ENCODE results near the gene SERTAD3. TPM values are rescaled to one million over a fixed set of nuclear protein-coding genes. Genes with fewer than 3 reads are reported as not detected.

SERTAD3 gene
- total and polyA plus RNA-seq, 2 experiments from 2014 or later: 37.9 to 41.2 TPM

- no peak for TF ChIP-seq EZH2phosphoT487 (IDR thresholded peaks at IDR 0.05; ENCODE audit: insufficient read depth, low read depth)
- TF ChIP-seq EZH2 (IDR thresholded peaks at IDR 0.05; ENCODE audit: insufficient read depth, poor library complexity, severe bottlenecking): no peak
- no peak overlapping the region for H3K4me3 ChIP-seq
- H3F3A ChIP-seq (ENCODE audit: insufficient read depth): peaks cover 18% of the 10 kb centered on the region
- H3K9me3 ChIP-seq (ENCODE audit: low read depth): no peaks in the 10 kb centered on the region
- in situ Hi-C loops (cut with MboI): no loop called here
- no peaks in the 10 kb centered on the region for H3K27me3 ChIP-seq (replicated peaks; ENCODE audit: insufficient read depth)
- H3K4me2 ChIP-seq (ENCODE audit: unreplicated experiment): no peak overlapping the region
- WGBS, 2 experiments (ENCODE audit: low coverage in 1 of 2, low lambda C conversion rate in 2 of 2, missing lambda C conversion rate in 2 of 2): 99% methylated on average over 5 of the region's 5 CpGs
- H3K36me3 ChIP-seq (ENCODE audit: low read depth): peaks cover 9% of the 10 kb centered on the region; the same call in 1 of the 2 replicates
- no peaks in the 10 kb centered on the region for H4K20me1 ChIP-seq (ENCODE audit: insufficient read depth)
- peaks cover 33% of the 10 kb centered on the region for H3K79me2 ChIP-seq (ENCODE audit: insufficient read depth)
- no peak overlapping the region for H3K27ac ChIP-seq
- no peak overlapping the region for H2AFZ ChIP-seq
- H3K4me1 ChIP-seq (ENCODE audit: insufficient read depth): peaks cover 26% of the 10 kb centered on the region
- no peaks in the 10 kb centered on the region for H3K9me2 ChIP-seq (ENCODE audit: insufficient read depth)
- no peak for DNase-seq
- no peak overlapping the region for H3K9ac ChIP-seq
Observed at GRCh38 chr19:40419780-40420179, 24.4 kb downstream of the SERTAD3 start.

DNA sequence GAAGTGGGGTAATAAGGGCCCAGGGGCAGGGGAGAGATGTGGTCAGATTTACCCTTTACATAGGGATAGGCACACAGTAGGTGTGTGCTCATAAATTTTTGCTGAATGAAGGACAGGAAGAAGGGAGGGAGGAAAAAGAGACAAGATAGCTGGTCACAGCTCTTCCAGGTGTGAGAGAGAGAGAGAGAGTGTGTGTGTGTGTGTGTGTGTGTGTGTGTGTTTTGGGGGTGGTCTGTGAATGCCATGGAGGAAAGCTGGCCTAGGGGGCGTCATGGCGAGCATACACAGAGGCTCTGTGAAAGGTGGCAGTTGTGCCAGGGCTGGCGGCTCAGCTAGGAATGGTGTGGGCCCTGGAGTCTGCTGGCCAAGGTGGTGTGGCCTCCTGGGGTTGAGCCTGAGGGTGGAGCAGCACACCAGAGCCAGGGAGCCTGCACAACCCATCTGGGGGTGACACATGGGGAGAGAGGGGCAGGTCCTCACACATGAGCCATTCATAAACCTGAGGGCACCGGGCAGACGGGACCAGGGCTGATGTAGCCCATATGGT is 25.0 kb downstream of the SERTAD3 start:
- H3K9me3 ChIP-seq (ENCODE audit: low read depth): no peaks in the 10 kb centered on the region
- peaks cover 9% of the 10 kb centered on the region; the same call in 1 of the 2 replicates for H3K36me3 ChIP-seq (ENCODE audit: low read depth)
- in situ Hi-C loops (cut with MboI): no loop called here
- no peak overlapping the region for H3K4me3 ChIP-seq
- no peak overlapping the region for H3K27ac ChIP-seq
- 63 to 71% methylated on average over 5 of the region's 5 CpGs for WGBS, 2 experiments (ENCODE audit: low coverage in 1 of 2, low lambda C conversion rate in 2 of 2, missing lambda C conversion rate in 2 of 2)
- H3K27me3 ChIP-seq (replicated peaks; ENCODE audit: insufficient read depth): no peaks in the 10 kb centered on the region
- H3K4me2 ChIP-seq (ENCODE audit: unreplicated experiment): no peak overlapping the region
- H2AFZ ChIP-seq: no peak overlapping the region
- H3K9me2 ChIP-seq (ENCODE audit: insufficient read depth): no peaks in the 10 kb centered on the region
- no peak for DNase-seq
- peaks cover 27% of the 10 kb centered on the region for H3K79me2 ChIP-seq (ENCODE audit: insufficient read depth)
- H3K9ac ChIP-seq: no peak overlapping the region
- H4K20me1 ChIP-seq (ENCODE audit: insufficient read depth): no peaks in the 10 kb centered on the region
- peaks cover 13% of the 10 kb centered on the region for H3F3A ChIP-seq (ENCODE audit: insufficient read depth)
- TF ChIP-seq EZH2 (IDR thresholded peaks at IDR 0.05; ENCODE audit: insufficient read depth, poor library complexity, severe bottlenecking) (no peak), EZH2phosphoT487 (IDR thresholded peaks at IDR 0.05; ENCODE audit: insufficient read depth, low read depth) (no peak)
- peaks cover 26% of the 10 kb centered on the region for H3K4me1 ChIP-seq (ENCODE audit: insufficient read depth)

GRCh38 chr19:40418040-40418439 is 26.1 kb downstream of the SERTAD3 start:
- 80 to 83% methylated on average over 3 of the region's 3 CpGs for WGBS, 2 experiments (ENCODE audit: low coverage in 1 of 2, low lambda C conversion rate in 2 of 2, missing lambda C conversion rate in 2 of 2)
- DNase-seq: no peak
- no peak overlapping the region for H3K4me2 ChIP-seq (ENCODE audit: unreplicated experiment)
- no peak overlapping the region for H3K4me3 ChIP-seq
- no peaks in the 10 kb centered on the region for H3K9me2 ChIP-seq (ENCODE audit: insufficient read depth)
- no peaks in the 10 kb centered on the region for H3K9me3 ChIP-seq (ENCODE audit: low read depth)
- H3F3A ChIP-seq (ENCODE audit: insufficient read depth): peaks cover 13% of the 10 kb centered on the region
- H3K4me1 ChIP-seq (ENCODE audit: insufficient read depth): peaks cover 18% of the 10 kb centered on the region
- no peak overlapping the region for H3K27ac ChIP-seq
- H3K79me2 ChIP-seq (ENCODE audit: insufficient read depth): peaks cover 16% of the 10 kb centered on the region
- no peak for TF ChIP-seq EZH2phosphoT487 (IDR thresholded peaks at IDR 0.05; ENCODE audit: insufficient read depth, low read depth)
- no peak for TF ChIP-seq EZH2 (IDR thresholded peaks at IDR 0.05; ENCODE audit: insufficient read depth, poor library complexity, severe bottlenecking)
- in situ Hi-C loops (cut with MboI): no loop called here
- H4K20me1 ChIP-seq (ENCODE audit: insufficient read depth): no peaks in the 10 kb centered on the region
- no peak overlapping the region for H2AFZ ChIP-seq
- peaks cover 8% of the 10 kb centered on the region; the same call in 1 of the 2 replicates for H3K36me3 ChIP-seq (ENCODE audit: low read depth)
- no peaks in the 10 kb centered on the region for H3K27me3 ChIP-seq (replicated peaks; ENCODE audit: insufficient read depth)
- H3K9ac ChIP-seq: no peak overlapping the region

- Histone ChIP-seq H3F3A (ENCODE audit: insufficient read depth) (peaks cover 13% of the 10 kb centered on the region), H3K36me3 (ENCODE audit: low read depth) (peaks cover 5% of the 10 kb centered on the region; the same call in 1 of the 2 replicates), H3K4me2 (ENCODE audit: unreplicated experiment) (no peak overlapping the region), H2AFZ (peak overlapping the region; percentile 68), H3K4me1 (ENCODE audit: insufficient read depth) (peaks cover 14% of the 10 kb centered on the region), H3K9ac (no peak overlapping the region), H3K79me2 (ENCODE audit: insufficient read depth) (peaks cover 12% of the 10 kb centered on the region), H3K9me3 (ENCODE audit: low read depth) (no peaks in the 10 kb centered on the region), H3K27ac (no peak overlapping the region), H3K27me3 (replicated peaks; ENCODE audit: insufficient read depth) (no peaks in the 10 kb centered on the region), H4K20me1 (ENCODE audit: insufficient read depth) (no peaks in the 10 kb centered on the region), H3K4me3 (no peak overlapping the region), H3K9me2 (ENCODE audit: insufficient read depth) (no peaks in the 10 kb centered on the region)
- in situ Hi-C loops (cut with MboI): no loop called here
- no peak for TF ChIP-seq EZH2 (IDR thresholded peaks at IDR 0.05; ENCODE audit: insufficient read depth, poor library complexity, severe bottlenecking)
- no peak for TF ChIP-seq EZH2phosphoT487 (IDR thresholded peaks at IDR 0.05; ENCODE audit: insufficient read depth, low read depth)
- 86 to 87% methylated on average over 4 of the region's 4 CpGs for WGBS, 2 experiments (ENCODE audit: low coverage in 1 of 2, low lambda C conversion rate in 2 of 2, missing lambda C conversion rate in 2 of 2)
- DNase-seq: no peak
Observed at GRCh38 chr19:40417643-40417981, 26.5 kb downstream of the SERTAD3 start.

Data from GM23248 (cell line).